K562 (cell line): ENCODE measurements around the gene B4GALT5. TPM values are rescaled to one million over a fixed set of nuclear protein-coding genes. Genes with fewer than 3 reads are reported as not detected.

ENCODE experiments used
- CHD4 ChIP-seq: fragments of 200-600 bp; sonication (generic); IDR thresholded peaks from 3 replicates; pipeline ENCODE4 v1.6.1; 2012; ENCODE audit warnings: low read depth, mild to moderate bottlenecking, mixed read lengths, low read length, inconsistent platforms; ENCODE audit not compliant: insufficient read depth, insufficient replicate concordance, poor library complexity, severe bottlenecking
- GTF2A2 ChIP-seq: IDR thresholded peaks from 2 replicates; pipeline ENCODE4 v1.6.1; 2016; ENCODE audit warnings: mild to moderate bottlenecking, missing genetic modification characterization, missing compliant biosample characterization
- MED1 ChIP-seq: sonication (generic); formaldehyde crosslinking; IDR thresholded peaks from 2 replicates; pipeline ENCODE4 v1.8.1; 2023; ENCODE audit warnings: missing genetic modification reagents, borderline replicate concordance
- MIER1 ChIP-seq: fragments of 450-650 bp; IDR thresholded peaks from 2 replicates; pipeline ENCODE4 v1.6.1; 2016; ENCODE audit warnings: antibody characterized with exemption, mild to moderate bottlenecking, low read depth
- PHB ChIP-seq: fragments of 250-450 bp; sonication (Bioruptor Pico); IDR thresholded peaks from 2 replicates; pipeline ENCODE4 v1.5.0; 2021
- PHB2 ChIP-seq: fragments of 450-650 bp; IDR thresholded peaks from 2 replicates; pipeline ENCODE4 v1.6.1; 2017; ENCODE audit warnings: low read depth
- ZNF583 ChIP-seq: fragments of 250-450 bp; sonication (Bioruptor Pico); IDR thresholded peaks from 2 replicates; pipeline ENCODE4 v1.4.0; 2020
- ZNF778 ChIP-seq: fragments of 450-650 bp; formaldehyde crosslinking; IDR thresholded peaks from 2 replicates; pipeline ENCODE4 v1.4.0; 2020; ENCODE audit warnings: mild to moderate bottlenecking, moderate library complexity
- polyA plus RNA-seq, 8 experiments: library from polyadenylated mRNA; depleted of rRNA in 4 of 8; stranded (reverse) in 5 of 8; unstranded in 3 of 8; fragments of >200 nt; fragmentation: Nextera tagmentation in 2 of 8; fragmentation: Illumina TruSeq in 1 of 8; extraction: Ambion mirVana in 2 of 8; extraction: Trizol in 1 of 8; gene quantifications; 2 replicates each; pipeline versions ENCODE4 v1.2.1 to v1.2.3, GENCODE V29; 2011 to 2014; ENCODE audit warnings: inconsistent platforms in 1 of 8, missing spikeins in 1 of 8
- total RNA-seq, 7 experiments: library from RNA; depleted of rRNA in 6 of 7; stranded (reverse); fragments of >200 nt in 6 of 7; fragmentation: Illumina TruSeq in 2 of 7; extraction: Trizol in 2 of 7; gene quantifications; 2 replicates each; pipeline versions ENCODE4 v1.2.1 to v1.2.3, GENCODE V29; 2011 to 2021; ENCODE audit warnings: low replicate concordance in 1 of 7
- TF ChIP-seq, protein P1 (sequence below), 2 experiments: fragments of 150-350 bp in 1 of 2; IDR thresholded peaks; 2 replicates each; pipeline ENCODE4 v1.6.1; 2012 to 2016; ENCODE audit warnings: low read depth in 2 of 2, low read length in 2 of 2, mild to moderate bottlenecking in 1 of 2, moderate library complexity in 1 of 2
- TF ChIP-seq, protein P2 (sequence below): fragments of 250-450 bp; sonication (Bioruptor Pico); IDR thresholded peaks from 2 replicates; pipeline ENCODE4 v1.4.0; 2020
- TF ChIP-seq, protein P3 (sequence below): fragments of 250-450 bp; sonication (Bioruptor Pico); IDR thresholded peaks from 2 replicates; pipeline ENCODE4 v1.8.0; 2022; ENCODE audit warnings: moderate library complexity, mild to moderate bottlenecking, inconsistent platforms
- TF ChIP-seq, protein P4 (sequence below): fragments of 450-650 bp; formaldehyde crosslinking; conservative IDR thresholded peaks from 2 replicates; pipeline ENCODE4 v1.4.0; 2022; ENCODE audit warnings: mild to moderate bottlenecking, missing genetic modification characterization

Gene B4GALT5
- total and polyA plus RNA-seq, 9 of the 15 experiments (the other 6 are each of a cell fraction or from before 2014, with no cell fraction given), result 8.5 to 32.6 (median 23.4) TPM

DNA sequence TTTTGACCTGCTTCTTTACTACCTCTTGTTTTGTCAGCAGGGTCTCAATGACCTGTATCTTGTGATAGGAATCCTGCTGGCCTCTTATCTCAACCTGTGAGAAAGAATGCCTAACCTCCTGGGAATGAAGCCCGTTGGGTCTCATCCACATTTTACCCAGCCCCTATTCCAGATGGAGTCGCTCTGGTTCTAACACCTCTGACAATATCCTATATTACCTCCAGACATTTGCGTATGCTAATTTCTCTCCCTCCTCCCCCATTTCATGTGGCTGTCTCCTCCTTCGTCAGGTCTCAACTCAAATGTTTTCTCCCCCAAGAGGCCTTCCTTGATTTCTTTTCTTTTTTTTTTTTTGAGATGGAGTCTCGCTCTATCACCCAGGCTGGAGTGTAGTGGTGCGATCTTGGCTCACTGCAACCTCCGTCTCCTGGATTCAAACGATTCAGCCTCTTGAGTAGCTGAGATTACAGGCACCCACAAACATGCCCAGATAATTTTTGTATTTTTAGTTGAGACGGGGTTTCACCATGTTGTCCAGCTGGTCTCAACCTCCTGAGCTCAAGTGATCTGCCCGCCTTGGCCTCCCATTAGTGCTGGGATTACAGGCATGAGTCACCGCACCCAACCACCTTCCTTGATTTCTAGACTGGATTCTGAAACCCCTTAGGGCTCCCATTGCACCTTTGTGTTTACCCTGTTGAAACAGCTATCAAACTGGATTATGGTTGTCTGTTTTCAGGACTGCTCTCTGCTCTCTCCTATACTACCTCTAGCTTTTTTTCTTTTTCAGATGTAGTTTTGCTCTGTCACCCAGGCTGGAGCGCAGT is 49.5 kb upstream of the B4GALT5 start (continued):
- TF ChIP-seq, protein P1, sequence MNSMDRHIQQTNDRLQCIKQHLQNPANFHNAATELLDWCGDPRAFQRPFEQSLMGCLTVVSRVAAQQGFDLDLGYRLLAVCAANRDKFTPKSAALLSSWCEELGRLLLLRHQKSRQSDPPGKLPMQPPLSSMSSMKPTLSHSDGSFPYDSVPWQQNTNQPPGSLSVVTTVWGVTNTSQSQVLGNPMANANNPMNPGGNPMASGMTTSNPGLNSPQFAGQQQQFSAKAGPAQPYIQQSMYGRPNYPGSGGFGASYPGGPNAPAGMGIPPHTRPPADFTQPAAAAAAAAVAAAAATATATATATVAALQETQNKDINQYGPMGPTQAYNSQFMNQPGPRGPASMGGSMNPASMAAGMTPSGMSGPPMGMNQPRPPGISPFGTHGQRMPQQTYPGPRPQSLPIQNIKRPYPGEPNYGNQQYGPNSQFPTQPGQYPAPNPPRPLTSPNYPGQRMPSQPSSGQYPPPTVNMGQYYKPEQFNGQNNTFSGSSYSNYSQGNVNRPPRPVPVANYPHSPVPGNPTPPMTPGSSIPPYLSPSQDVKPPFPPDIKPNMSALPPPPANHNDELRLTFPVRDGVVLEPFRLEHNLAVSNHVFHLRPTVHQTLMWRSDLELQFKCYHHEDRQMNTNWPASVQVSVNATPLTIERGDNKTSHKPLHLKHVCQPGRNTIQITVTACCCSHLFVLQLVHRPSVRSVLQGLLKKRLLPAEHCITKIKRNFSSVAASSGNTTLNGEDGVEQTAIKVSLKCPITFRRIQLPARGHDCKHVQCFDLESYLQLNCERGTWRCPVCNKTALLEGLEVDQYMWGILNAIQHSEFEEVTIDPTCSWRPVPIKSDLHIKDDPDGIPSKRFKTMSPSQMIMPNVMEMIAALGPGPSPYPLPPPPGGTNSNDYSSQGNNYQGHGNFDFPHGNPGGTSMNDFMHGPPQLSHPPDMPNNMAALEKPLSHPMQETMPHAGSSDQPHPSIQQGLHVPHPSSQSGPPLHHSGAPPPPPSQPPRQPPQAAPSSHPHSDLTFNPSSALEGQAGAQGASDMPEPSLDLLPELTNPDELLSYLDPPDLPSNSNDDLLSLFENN (IDR thresholded peaks at IDR 0.05; ENCODE audit: low read depth in 2 of 2, low read length in 2 of 2), result no peak
- TF ChIP-seq ZNF583 (CRISPR knock-in tag) (peak; percentile 96), PHB2 (no peak), GTF2A2 (tag) (peak; percentile 90), PHB (CRISPR knock-in tag) (no peak), CHD4 (no peak), ZNF778 (CRISPR knock-in tag) (no peak), MED1 (CRISPR knock-in tag) (no peak), MIER1 (no peak)
- TF ChIP-seq, protein P2, sequence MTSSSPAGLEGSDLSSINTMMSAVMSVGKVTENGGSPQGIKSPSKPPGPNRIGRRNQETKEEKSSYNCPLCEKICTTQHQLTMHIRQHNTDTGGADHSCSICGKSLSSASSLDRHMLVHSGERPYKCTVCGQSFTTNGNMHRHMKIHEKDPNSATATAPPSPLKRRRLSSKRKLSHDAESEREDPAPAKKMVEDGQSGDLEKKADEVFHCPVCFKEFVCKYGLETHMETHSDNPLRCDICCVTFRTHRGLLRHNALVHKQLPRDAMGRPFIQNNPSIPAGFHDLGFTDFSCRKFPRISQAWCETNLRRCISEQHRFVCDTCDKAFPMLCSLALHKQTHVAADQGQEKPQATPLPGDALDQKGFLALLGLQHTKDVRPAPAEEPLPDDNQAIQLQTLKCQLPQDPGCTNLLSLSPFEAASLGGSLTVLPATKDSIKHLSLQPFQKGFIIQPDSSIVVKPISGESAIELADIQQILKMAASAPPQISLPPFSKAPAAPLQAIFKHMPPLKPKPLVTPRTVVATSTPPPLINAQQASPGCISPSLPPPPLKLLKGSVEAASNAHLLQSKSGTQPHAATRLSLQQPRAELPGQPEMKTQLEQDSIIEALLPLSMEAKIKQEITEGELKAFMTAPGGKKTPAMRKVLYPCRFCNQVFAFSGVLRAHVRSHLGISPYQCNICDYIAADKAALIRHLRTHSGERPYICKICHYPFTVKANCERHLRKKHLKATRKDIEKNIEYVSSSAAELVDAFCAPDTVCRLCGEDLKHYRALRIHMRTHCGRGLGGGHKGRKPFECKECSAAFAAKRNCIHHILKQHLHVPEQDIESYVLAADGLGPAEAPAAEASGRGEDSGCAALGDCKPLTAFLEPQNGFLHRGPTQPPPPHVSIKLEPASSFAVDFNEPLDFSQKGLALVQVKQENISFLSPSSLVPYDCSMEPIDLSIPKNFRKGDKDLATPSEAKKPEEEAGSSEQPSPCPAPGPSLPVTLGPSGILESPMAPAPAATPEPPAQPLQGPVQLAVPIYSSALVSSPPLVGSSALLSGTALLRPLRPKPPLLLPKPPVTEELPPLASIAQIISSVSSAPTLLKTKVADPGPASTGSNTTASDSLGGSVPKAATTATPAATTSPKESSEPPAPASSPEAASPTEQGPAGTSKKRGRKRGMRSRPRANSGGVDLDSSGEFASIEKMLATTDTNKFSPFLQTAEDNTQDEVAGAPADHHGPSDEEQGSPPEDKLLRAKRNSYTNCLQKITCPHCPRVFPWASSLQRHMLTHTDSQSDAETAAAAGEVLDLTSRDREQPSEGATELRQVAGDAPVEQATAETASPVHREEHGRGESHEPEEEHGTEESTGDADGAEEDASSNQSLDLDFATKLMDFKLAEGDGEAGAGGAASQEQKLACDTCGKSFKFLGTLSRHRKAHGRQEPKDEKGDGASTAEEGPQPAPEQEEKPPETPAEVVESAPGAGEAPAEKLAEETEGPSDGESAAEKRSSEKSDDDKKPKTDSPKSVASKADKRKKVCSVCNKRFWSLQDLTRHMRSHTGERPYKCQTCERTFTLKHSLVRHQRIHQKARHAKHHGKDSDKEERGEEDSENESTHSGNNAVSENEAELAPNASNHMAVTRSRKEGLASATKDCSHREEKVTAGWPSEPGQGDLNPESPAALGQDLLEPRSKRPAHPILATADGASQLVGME (CRISPR knock-in tag), result no peak
- TF ChIP-seq, protein P3, sequence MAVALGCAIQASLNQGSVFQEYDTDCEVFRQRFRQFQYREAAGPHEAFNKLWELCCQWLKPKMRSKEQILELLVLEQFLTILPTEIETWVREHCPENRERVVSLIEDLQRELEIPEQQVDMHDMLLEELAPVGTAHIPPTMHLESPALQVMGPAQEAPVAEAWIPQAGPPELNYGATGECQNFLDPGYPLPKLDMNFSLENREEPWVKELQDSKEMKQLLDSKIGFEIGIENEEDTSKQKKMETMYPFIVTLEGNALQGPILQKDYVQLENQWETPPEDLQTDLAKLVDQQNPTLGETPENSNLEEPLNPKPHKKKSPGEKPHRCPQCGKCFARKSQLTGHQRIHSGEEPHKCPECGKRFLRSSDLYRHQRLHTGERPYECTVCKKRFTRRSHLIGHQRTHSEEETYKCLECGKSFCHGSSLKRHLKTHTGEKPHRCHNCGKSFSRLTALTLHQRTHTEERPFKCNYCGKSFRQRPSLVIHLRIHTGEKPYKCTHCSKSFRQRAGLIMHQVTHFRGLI (CRISPR knock-in tag), result peak; percentile 92
- TF ChIP-seq, protein P4, sequence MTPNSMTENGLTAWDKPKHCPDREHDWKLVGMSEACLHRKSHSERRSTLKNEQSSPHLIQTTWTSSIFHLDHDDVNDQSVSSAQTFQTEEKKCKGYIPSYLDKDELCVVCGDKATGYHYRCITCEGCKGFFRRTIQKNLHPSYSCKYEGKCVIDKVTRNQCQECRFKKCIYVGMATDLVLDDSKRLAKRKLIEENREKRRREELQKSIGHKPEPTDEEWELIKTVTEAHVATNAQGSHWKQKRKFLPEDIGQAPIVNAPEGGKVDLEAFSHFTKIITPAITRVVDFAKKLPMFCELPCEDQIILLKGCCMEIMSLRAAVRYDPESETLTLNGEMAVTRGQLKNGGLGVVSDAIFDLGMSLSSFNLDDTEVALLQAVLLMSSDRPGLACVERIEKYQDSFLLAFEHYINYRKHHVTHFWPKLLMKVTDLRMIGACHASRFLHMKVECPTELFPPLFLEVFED (CRISPR knock-in tag), result 0 out of 2 replicates have a peak, but pooled peaks have one; percentile 18
